ENCODE results near the gene CMIP. TPM values are rescaled to one million over a fixed set of nuclear protein-coding genes. Genes with fewer than 3 reads are reported as not detected.
A peak's percentile ranks its signal among the peaks of the same experiment; 100 is the strongest.

The CMIP gene
- total RNA-seq, 1 experiment from 2014 or later: 68.0 TPM

GRCh38 chr16:81719993-81720392 lies 275.4 kb downstream of the CMIP start:
- Mint-ChIP-seq H3K9me3 (ENCODE audit: unreplicated experiment) (no peaks in the 10 kb centered on the region), H3K4me3 (ENCODE audit: unreplicated experiment) (no peak overlapping the region), H3K27ac (ENCODE audit: unreplicated experiment) (no peak overlapping the region), H3K27me3 (ENCODE audit: insufficient read depth, unreplicated experiment) (no peaks in the 10 kb centered on the region), H3K36me3 (ENCODE audit: insufficient read depth, unreplicated experiment) (no peaks in the 10 kb centered on the region), H3K4me1 (ENCODE audit: low read depth, unreplicated experiment) (peaks cover 15% of the 10 kb centered on the region)
- no peaks in the 10 kb centered on the region for H3K36me3 ChIP-seq (ENCODE audit: control insufficient read depth, insufficient read depth, low read length)
- CTCF ChIA-PET: no interaction called here
- DNase-seq: no peak
- POLR2A ChIA-PET: no interaction called here
- BruUV-seq (replicated peaks): no TSS peak
- no peaks in the 10 kb centered on the region for H3K27me3 ChIP-seq (replicated peaks; ENCODE audit: control insufficient read depth, insufficient read depth, low read length)
- TF ChIP-seq CTCF (IDR thresholded peaks at IDR 0.05; ENCODE audit: insufficient read depth in 1 of 2, low read depth in 1 of 2, low read length in 1 of 2, severe bottlenecking in 1 of 2, unreplicated experiment in 1 of 2): no peak
- intact Hi-C loops (cut with micrococcal nuclease; ENCODE audit: unreplicated experiment): no loop called here
- no peaks in the 10 kb centered on the region for H3K9me3 ChIP-seq
- H3K4me3 ChIP-seq (ENCODE audit: low read depth, low read length): no peak overlapping the region
- peaks cover 21% of the 10 kb centered on the region for H3K4me1 ChIP-seq

- Histone ChIP-seq H3K9me3 (no peaks in the 10 kb centered on the region), H3K36me3 (ENCODE audit: control insufficient read depth, insufficient read depth, low read length) (no peaks in the 10 kb centered on the region), H3K4me3 (ENCODE audit: low read depth, low read length) (no peak overlapping the region), H3K4me1 (peaks cover 17% of the 10 kb centered on the region), H3K27me3 (replicated peaks; ENCODE audit: control insufficient read depth, insufficient read depth, low read length) (no peaks in the 10 kb centered on the region)
- CTCF ChIA-PET: interaction anchor here (0.6 kb wide), 1 partner anchor 335 kb away, joined by 8 read pairs; no protein-coding TSS in a partner anchor
- intact Hi-C loops (cut with micrococcal nuclease; ENCODE audit: unreplicated experiment): no loop called here
- Mint-ChIP-seq H3K4me3 (ENCODE audit: unreplicated experiment) (no peak overlapping the region), H3K27me3 (ENCODE audit: insufficient read depth, unreplicated experiment) (peaks cover 2% of the 10 kb centered on the region), H3K9me3 (ENCODE audit: unreplicated experiment) (no peaks in the 10 kb centered on the region), H3K4me1 (ENCODE audit: low read depth, unreplicated experiment) (peaks cover 7% of the 10 kb centered on the region), H3K27ac (ENCODE audit: unreplicated experiment) (no peak overlapping the region), H3K36me3 (ENCODE audit: insufficient read depth, unreplicated experiment) (no peaks in the 10 kb centered on the region)
- BruUV-seq (replicated peaks): no TSS peak
- no peak for TF ChIP-seq CTCF (IDR thresholded peaks at IDR 0.05; ENCODE audit: insufficient read depth in 1 of 2, low read depth in 1 of 2, low read length in 1 of 2, severe bottlenecking in 1 of 2, unreplicated experiment in 1 of 2)
- POLR2A ChIA-PET: no interaction called here
- DNase-seq: no peak
These were observed 276.6 kb downstream of the CMIP start for GRCh38 chr16:81720973-81721906.

GRCh38 chr16:81723098-81723723 lies 278.6 kb downstream of the CMIP start:
- Mint-ChIP-seq H3K4me3 (ENCODE audit: unreplicated experiment) (no peak overlapping the region), H3K36me3 (ENCODE audit: insufficient read depth, unreplicated experiment) (no peaks in the 10 kb centered on the region), H3K4me1 (ENCODE audit: low read depth, unreplicated experiment) (no peaks in the 10 kb centered on the region), H3K9me3 (ENCODE audit: unreplicated experiment) (no peaks in the 10 kb centered on the region), H3K27ac (ENCODE audit: unreplicated experiment) (no peak overlapping the region), H3K27me3 (ENCODE audit: insufficient read depth, unreplicated experiment) (peaks cover 2% of the 10 kb centered on the region)
- Histone ChIP-seq H3K4me1 (peaks cover 6% of the 10 kb centered on the region; the same call in 1 of the 2 replicates), H3K36me3 (ENCODE audit: control insufficient read depth, insufficient read depth, low read length) (no peaks in the 10 kb centered on the region), H3K27me3 (replicated peaks; ENCODE audit: control insufficient read depth, insufficient read depth, low read length) (no peaks in the 10 kb centered on the region), H3K9me3 (no peaks in the 10 kb centered on the region), H3K4me3 (ENCODE audit: low read depth, low read length) (no peak overlapping the region)
- no TSS peak for BruUV-seq (replicated peaks)
- ChIA-PET CTCF (interaction anchor here (0.7 to 1.0 kb wide), 2 partner anchors 26 to 49 kb away, joined by 3 to 6 read pairs; no protein-coding TSS in a partner anchor), POLR2A (no interaction called here)
- peak; percentile 58 to 78 for TF ChIP-seq CTCF (IDR thresholded peaks at IDR 0.05; ENCODE audit: insufficient read depth in 1 of 2, low read depth in 1 of 2, low read length in 1 of 2, severe bottlenecking in 1 of 2, unreplicated experiment in 1 of 2)
- peak; percentile 69 to 85 for DNase-seq
- intact Hi-C loops (cut with micrococcal nuclease; ENCODE audit: unreplicated experiment): loop anchor here (1.0 kb wide), 6 partner anchors 15 to 357 kb away; no protein-coding TSS in a partner anchor
